VCaP (cell line): ENCODE results near the gene MXRA7.
A peak's percentile ranks its signal among the peaks of the same experiment; 100 is the strongest.
"Not testable (repeated sequence)": the region's sequence is repeated elsewhere in the genome, so short reads cannot be mapped to it uniquely, and the experiment has no call there.

Experiments used
- H3K27ac ChIP-seq: fragments of 450-650 bp; 2 replicates; pipeline ENCODE4 v1.5.1; 2017
- TF ChIP-seq, protein P1 (sequence below): fragments of 450-650 bp; conservative IDR thresholded peaks from 2 replicates; pipeline ENCODE4 v1.5.1; 2017; ENCODE audit warnings: mild to moderate bottlenecking, moderate library complexity

The MXRA7 gene

DNA sequence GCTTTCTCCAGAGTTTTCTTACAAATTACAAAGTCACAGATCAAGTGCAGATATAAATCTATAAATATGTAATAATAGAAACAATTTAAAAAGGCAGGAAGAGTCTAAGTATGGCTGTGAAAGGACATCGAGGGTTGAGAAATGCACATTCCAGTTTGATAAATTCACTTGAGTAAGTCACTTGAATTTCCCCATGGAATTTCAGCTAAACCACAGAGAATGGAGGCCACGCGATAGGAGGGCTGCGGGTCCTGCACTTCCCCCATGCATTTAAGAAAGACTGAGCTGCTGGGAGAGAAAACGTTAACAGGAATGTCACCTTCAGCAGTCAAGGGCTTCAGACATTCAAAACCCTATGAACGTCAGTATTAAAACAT is 6.1 kb upstream of the MXRA7 start:
- no peak overlapping the region for H3K27ac ChIP-seq

GRCh38 chr17:76716146-76716838 is 5.5 kb upstream of the MXRA7 start:
- H3K27ac ChIP-seq, result no peak overlapping the region

More for the DNA sequence above, 6.1 kb upstream of the MXRA7 start:
- TF ChIP-seq, protein P1, sequence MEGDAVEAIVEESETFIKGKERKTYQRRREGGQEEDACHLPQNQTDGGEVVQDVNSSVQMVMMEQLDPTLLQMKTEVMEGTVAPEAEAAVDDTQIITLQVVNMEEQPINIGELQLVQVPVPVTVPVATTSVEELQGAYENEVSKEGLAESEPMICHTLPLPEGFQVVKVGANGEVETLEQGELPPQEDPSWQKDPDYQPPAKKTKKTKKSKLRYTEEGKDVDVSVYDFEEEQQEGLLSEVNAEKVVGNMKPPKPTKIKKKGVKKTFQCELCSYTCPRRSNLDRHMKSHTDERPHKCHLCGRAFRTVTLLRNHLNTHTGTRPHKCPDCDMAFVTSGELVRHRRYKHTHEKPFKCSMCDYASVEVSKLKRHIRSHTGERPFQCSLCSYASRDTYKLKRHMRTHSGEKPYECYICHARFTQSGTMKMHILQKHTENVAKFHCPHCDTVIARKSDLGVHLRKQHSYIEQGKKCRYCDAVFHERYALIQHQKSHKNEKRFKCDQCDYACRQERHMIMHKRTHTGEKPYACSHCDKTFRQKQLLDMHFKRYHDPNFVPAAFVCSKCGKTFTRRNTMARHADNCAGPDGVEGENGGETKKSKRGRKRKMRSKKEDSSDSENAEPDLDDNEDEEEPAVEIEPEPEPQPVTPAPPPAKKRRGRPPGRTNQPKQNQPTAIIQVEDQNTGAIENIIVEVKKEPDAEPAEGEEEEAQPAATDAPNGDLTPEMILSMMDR, result no peak

GRCh38 chr17:76715496-76715830 is 4.7 kb upstream of the MXRA7 start:
- H3K27ac ChIP-seq, result no peak overlapping the region
- TF ChIP-seq, protein P1, result no peak

More at GRCh38 chr17:76716146-76716838, 5.5 kb upstream of the MXRA7 start:
- TF ChIP-seq, protein P1, result no peak

- TF ChIP-seq, protein P1, result peak; percentile 95
- no peak overlapping the region for H3K27ac ChIP-seq
These were observed 4.2 kb upstream of the MXRA7 start for GRCh38 chr17:76714822-76715495.

- no peak overlapping the region for H3K27ac ChIP-seq
- TF ChIP-seq, protein P1, result no peak
These were observed 3.6 kb upstream of the MXRA7 start for GRCh38 chr17:76714336-76714735.

DNA sequence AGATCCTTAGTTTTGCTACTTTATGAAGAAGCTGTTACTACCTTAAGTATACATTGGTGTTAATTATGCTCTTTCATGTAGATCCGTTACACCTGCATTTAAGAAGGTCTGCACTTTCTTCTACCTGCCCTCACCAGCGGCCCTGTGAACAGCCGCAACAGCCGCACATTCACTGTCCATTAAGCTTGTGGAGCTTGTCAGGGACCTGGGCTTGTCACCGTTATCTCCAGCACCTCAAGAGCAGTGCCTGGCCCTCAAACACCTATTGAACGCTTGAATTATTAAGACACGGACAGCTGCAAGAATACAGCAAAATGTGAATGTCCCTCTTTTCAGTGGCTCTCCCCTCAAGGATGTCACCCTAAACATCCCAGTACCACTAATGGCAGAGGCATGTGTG is 3.0 kb upstream of the MXRA7 start:
- no peak overlapping the region for H3K27ac ChIP-seq
- TF ChIP-seq, protein P1, result no peak

DNA sequence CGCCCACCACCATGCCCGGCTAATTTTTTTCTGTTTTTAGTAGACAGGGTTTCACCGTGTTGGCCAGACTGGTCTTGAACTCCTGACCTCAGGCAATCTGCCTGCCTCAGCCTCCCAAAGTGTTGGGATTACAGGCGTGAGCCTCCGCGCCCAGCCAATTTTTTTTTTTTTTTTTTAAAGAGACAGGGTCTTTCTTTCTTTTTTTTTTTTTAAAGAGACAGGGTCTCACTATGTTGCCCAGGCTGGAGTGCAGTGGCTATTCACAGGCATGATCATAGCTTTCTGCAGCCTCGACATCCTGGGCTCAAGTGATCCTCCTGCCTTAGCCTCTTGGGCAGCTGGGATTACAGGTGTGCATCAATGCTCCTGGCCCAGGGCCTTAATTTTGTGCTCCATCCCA is 1.6 kb upstream of the MXRA7 start:
- not testable (repeated sequence) for H3K27ac ChIP-seq

DNA sequence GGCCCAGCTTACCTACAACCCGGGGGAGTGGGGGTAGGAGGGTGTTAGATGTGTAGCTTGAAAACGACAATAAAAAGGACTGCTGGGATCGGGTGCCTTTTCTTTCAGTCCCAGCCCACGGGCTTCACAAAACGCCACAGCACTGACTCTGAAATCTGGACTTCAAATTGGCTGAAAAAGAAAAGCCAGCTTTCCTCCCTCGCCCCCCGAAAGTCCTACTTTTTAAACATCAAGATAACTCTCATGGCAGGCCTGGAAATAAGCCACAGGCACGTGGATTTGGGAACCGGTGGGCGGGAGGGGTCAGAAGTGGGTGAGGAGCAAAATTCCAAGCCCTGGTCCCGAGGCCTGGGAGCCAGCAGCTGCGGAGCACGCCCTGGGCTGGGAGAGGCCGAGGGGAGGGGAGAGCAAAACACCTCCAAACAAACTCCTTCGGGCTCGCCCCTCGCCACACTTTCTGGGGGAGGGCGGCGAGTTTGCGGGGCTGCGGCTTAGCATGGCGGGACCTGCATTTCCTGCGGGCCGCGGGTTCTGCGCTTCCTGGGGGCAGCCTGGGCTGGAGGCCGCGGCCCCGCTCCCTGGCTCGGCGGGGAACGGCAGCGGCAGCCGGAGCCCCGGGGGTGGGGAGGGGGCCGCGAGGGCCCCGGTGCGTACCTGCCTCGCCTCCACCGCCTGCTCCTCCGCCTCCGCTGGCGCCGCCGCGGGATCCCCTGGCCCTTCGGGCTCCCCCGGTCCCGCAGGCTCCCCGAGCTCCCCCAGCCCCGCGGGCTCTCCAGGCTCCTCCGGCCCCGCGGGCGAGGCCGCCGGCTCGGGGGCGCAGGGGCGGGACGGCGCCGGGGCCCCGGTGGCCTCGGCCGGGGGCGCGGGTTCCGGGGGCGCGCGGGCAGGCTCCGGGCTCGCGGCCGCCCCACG is 558 bp downstream of the MXRA7 start:
- peak overlapping the region; percentile 55; the same call in 1 of the 2 replicates for H3K27ac ChIP-seq
